CD4-positive, alpha-beta memory T cell (primary cell): ENCODE measurements around the gene LMO1. TPM values are rescaled to one million over a fixed set of nuclear protein-coding genes. Genes with fewer than 3 reads are reported as not detected.

Experiments used
- CTCF ChIA-PET: fragments of 350-600 bp; sonication (Branson Sonifier 250); formaldehyde crosslinking; loops from one replicate; lab custom pipeline; 2021; ENCODE audit warnings: inconsistent platforms; ENCODE audit not compliant: partially characterized antibody; lab: Charles Lee
- POLR2A ChIA-PET: fragments of 350-600 bp; sonication (Branson Sonifier 250); formaldehyde crosslinking; loops from one replicate; lab custom pipeline; 2021; ENCODE audit not compliant: partially characterized antibody; lab: Charles Lee
- DNase-seq, 5 donors: peaks; one replicate each; pipeline versions ENCODE4 v3.0.0 to v3.0.0-alpha.2; 2020 to 2022; ENCODE audit warnings: mixed read lengths in 1 of 5
- H3K27ac ChIP-seq: one replicate; pipeline ENCODE4 v1.7.0; 2013; ENCODE audit warnings: low read depth, low read length
- H3K27me3 ChIP-seq: 2 replicates; pipeline ENCODE4 v1.7.0; 2013; ENCODE audit warnings: mild to moderate bottlenecking, low read length, moderate library complexity; ENCODE audit not compliant: insufficient read depth
- H3K36me3 ChIP-seq: 2 replicates; pipeline ENCODE4 v1.7.0; 2013; ENCODE audit warnings: mild to moderate bottlenecking, low read length, moderate library complexity; ENCODE audit not compliant: insufficient read depth
- H3K4me1 ChIP-seq: 2 replicates; pipeline ENCODE4 v1.7.0; 2013; ENCODE audit warnings: mild to moderate bottlenecking, low read length, moderate library complexity; ENCODE audit not compliant: insufficient read depth
- H3K4me3 ChIP-seq, 2 donors: one replicate each; pipeline ENCODE4 v1.7.0; 2013; ENCODE audit warnings: low read length in 2 of 2, mild to moderate bottlenecking in 1 of 2
- H3K9me3 ChIP-seq, 2 donors: one replicate each; pipeline ENCODE4 v1.7.0; 2013; ENCODE audit warnings: low read length in 2 of 2, control low read depth in 1 of 2; ENCODE audit not compliant: control insufficient read depth in 1 of 2
- H3K27ac Mint-ChIP-seq, 7 donors: one replicate each; pipeline ENCODE4 v1.8.0; 2020 to 2021; ENCODE audit warnings: mixed read lengths in 7 of 7, mild to moderate bottlenecking in 6 of 7, inconsistent platforms in 3 of 7, moderate library complexity in 3 of 7
- H3K27me3 Mint-ChIP-seq, 2 donors: one replicate each; pipeline ENCODE4 v1.8.0; 2020 to 2021; ENCODE audit warnings: mixed read lengths in 2 of 2
- H3K36me3 Mint-ChIP-seq, 2 donors: one replicate each; pipeline ENCODE4 v1.8.0; 2020 to 2021; ENCODE audit warnings: mixed read lengths in 2 of 2, inconsistent platforms in 1 of 2, mild to moderate bottlenecking in 1 of 2
- H3K4me1 Mint-ChIP-seq, 4 donors: one replicate each; pipeline ENCODE4 v1.8.0; 2020 to 2021; ENCODE audit warnings: mixed read lengths in 4 of 4, mild to moderate bottlenecking in 1 of 4
- H3K4me3 Mint-ChIP-seq, 8 donors: one replicate each; pipeline ENCODE4 v1.8.0; 2020 to 2021; ENCODE audit warnings: mixed read lengths in 8 of 8, mild to moderate bottlenecking in 7 of 8, moderate library complexity in 6 of 8, inconsistent platforms in 3 of 8
- H3K9me3 Mint-ChIP-seq, 8 donors: one replicate each; pipeline ENCODE4 v1.8.0; 2020 to 2021; ENCODE audit warnings: mixed read lengths in 8 of 8, mild to moderate bottlenecking in 5 of 8, inconsistent platforms in 3 of 8, moderate library complexity in 1 of 8
- intact Hi-C: fragments of 100-400 bp; cut with micrococcal nuclease; formaldehyde crosslinking; loops from one replicate; pipeline ENCODE4 v1.15.1; 2023
- polyA plus RNA-seq, 2 donors: library from polyadenylated mRNA; unstranded; fragments of 300-500 nt; fragmentation: Illumina TruSeq; gene quantifications; one replicate each; pipeline ENCODE4 v1.2.3, GENCODE V29; 2021
- total RNA-seq, 2 experiments: library from RNA; stranded (reverse); gene quantifications; one replicate each; pipeline ENCODE4 v1.2.3, GENCODE V29; 2021

Gene LMO1
- total and polyA plus RNA-seq, 4 experiments from 2014 or later = not detected

- H3K27me3 ChIP-seq = no peaks in the 10 kb centered on the region
- no peaks in the 10 kb centered on the region for H3K9me3 ChIP-seq
- H3K36me3 ChIP-seq = no peaks in the 10 kb centered on the region
- peaks cover 3 to 6% of the 10 kb centered on the region in 2 donors for H3K27me3 Mint-ChIP-seq
- no peak overlapping the region for H3K4me3 Mint-ChIP-seq
- POLR2A ChIA-PET = no interaction called here
- H3K4me1 ChIP-seq = no peaks in the 10 kb centered on the region
- no peaks in the 10 kb centered on the region for H3K9me3 Mint-ChIP-seq
- H3K27ac Mint-ChIP-seq = no peak overlapping the region
- no peaks in the 10 kb centered on the region for H3K36me3 Mint-ChIP-seq
- no peak overlapping the region for H3K4me3 ChIP-seq
- CTCF ChIA-PET = interaction anchor here (1.4 to 2.8 kb wide), 5 partner anchors 10 to 352 kb away, joined by 4 to 12 read pairs (median 8); partner anchors contain the start of gene LMO1
- intact Hi-C loops = no loop called here
- peak in 1 of 5 donors; percentile 2 for DNase-seq
- no peak overlapping the region for H3K27ac ChIP-seq
- no peaks in the 10 kb centered on the region for H3K4me1 Mint-ChIP-seq
Measured at GRCh38 chr11:8219257-8220021, 44.2 kb downstream of the LMO1 start.

- Histone ChIP-seq H3K27ac (no peak overlapping the region), H3K36me3 (no peaks in the 10 kb centered on the region), H3K27me3 (no peaks in the 10 kb centered on the region), H3K4me1 (no peaks in the 10 kb centered on the region), H3K9me3 (no peaks in the 10 kb centered on the region), H3K4me3 (no peak overlapping the region)
- intact Hi-C loops = no loop called here
- ChIA-PET CTCF (interaction anchor here (1.4 to 2.8 kb wide), 3 partner anchors 12 to 352 kb away, joined by 4 to 11 read pairs (median 5); partner anchors contain the start of gene LMO1), POLR2A (no interaction called here)
- no peaks in the 10 kb centered on the region for H3K4me1 Mint-ChIP-seq
- H3K9me3 Mint-ChIP-seq = no peaks in the 10 kb centered on the region
- no peak overlapping the region for H3K4me3 Mint-ChIP-seq
- peaks cover 3 to 7% of the 10 kb centered on the region in 2 donors for H3K27me3 Mint-ChIP-seq
- no peak for DNase-seq
- H3K27ac Mint-ChIP-seq = no peak overlapping the region
- no peaks in the 10 kb centered on the region for H3K36me3 Mint-ChIP-seq
Measured at GRCh38 chr11:8218840-8219239, 44.8 kb downstream of the LMO1 start.

GRCh38 chr11:8218409-8218808 lies 45.3 kb downstream of the LMO1 start:
- no peaks in the 10 kb centered on the region for H3K27me3 ChIP-seq
- H3K36me3 ChIP-seq = no peaks in the 10 kb centered on the region
- H3K4me3 ChIP-seq = no peak overlapping the region
- no peak overlapping the region for H3K27ac ChIP-seq
- no peaks in the 10 kb centered on the region for H3K9me3 ChIP-seq
- no peak overlapping the region for H3K4me3 Mint-ChIP-seq
- CTCF ChIA-PET = interaction anchor here (1.7 kb wide), 1 partner anchor 12 kb away, joined by 5 read pairs; no protein-coding TSS in a partner anchor
- no peaks in the 10 kb centered on the region for H3K4me1 Mint-ChIP-seq
- no peaks in the 10 kb centered on the region for H3K9me3 Mint-ChIP-seq
- intact Hi-C loops = no loop called here
- POLR2A ChIA-PET = no interaction called here
- peaks cover 3 to 9% of the 10 kb centered on the region in 2 donors for H3K27me3 Mint-ChIP-seq
- H3K27ac Mint-ChIP-seq = no peak overlapping the region
- H3K4me1 ChIP-seq = no peaks in the 10 kb centered on the region
- DNase-seq = no peak
- H3K36me3 Mint-ChIP-seq = no peaks in the 10 kb centered on the region

GRCh38 chr11:8217926-8218325 lies 45.8 kb downstream of the LMO1 start:
- intact Hi-C loops = no loop called here

GRCh38 chr11:8217136-8217535 lies 46.5 kb downstream of the LMO1 start:
- H3K27me3 ChIP-seq = no peaks in the 10 kb centered on the region
- H3K4me1 Mint-ChIP-seq = no peaks in the 10 kb centered on the region
- no peaks in the 10 kb centered on the region for H3K9me3 Mint-ChIP-seq
- no peak overlapping the region for H3K27ac ChIP-seq
- H3K27ac Mint-ChIP-seq = no peak overlapping the region
- H3K27me3 Mint-ChIP-seq = peaks cover 3 to 11% of the 10 kb centered on the region in 2 donors
- no peaks in the 10 kb centered on the region for H3K4me1 ChIP-seq
- intact Hi-C loops = no loop called here
- ChIA-PET POLR2A (no interaction called here), CTCF (interaction anchor here (1.0 kb wide), 1 partner anchor 24 kb away, joined by 3 read pairs; no protein-coding TSS in a partner anchor)
- H3K4me3 Mint-ChIP-seq = no peak overlapping the region
- no peak for DNase-seq
- no peaks in the 10 kb centered on the region for H3K9me3 ChIP-seq
- H3K36me3 Mint-ChIP-seq = no peaks in the 10 kb centered on the region
- no peak overlapping the region for H3K4me3 ChIP-seq
- H3K36me3 ChIP-seq = no peaks in the 10 kb centered on the region

More at GRCh38 chr11:8217926-8218325, 45.8 kb downstream of the LMO1 start:
- H3K9me3 ChIP-seq = no peaks in the 10 kb centered on the region
- no peak for DNase-seq
- H3K27me3 ChIP-seq = no peaks in the 10 kb centered on the region
- no peaks in the 10 kb centered on the region for H3K4me1 ChIP-seq
- no peaks in the 10 kb centered on the region for H3K9me3 Mint-ChIP-seq
- no peak overlapping the region for H3K27ac Mint-ChIP-seq
- H3K27ac ChIP-seq = no peak overlapping the region
- no peak overlapping the region for H3K4me3 ChIP-seq
- ChIA-PET POLR2A (no interaction called here), CTCF (interaction anchor here (1.0 kb wide), 1 partner anchor 25 kb away, joined by 3 read pairs; no protein-coding TSS in a partner anchor)
- no peak overlapping the region for H3K4me3 Mint-ChIP-seq
- no peaks in the 10 kb centered on the region for H3K4me1 Mint-ChIP-seq
- H3K27me3 Mint-ChIP-seq = peaks cover 3 to 9% of the 10 kb centered on the region in 2 donors
- H3K36me3 ChIP-seq = no peaks in the 10 kb centered on the region
- no peaks in the 10 kb centered on the region for H3K36me3 Mint-ChIP-seq

- Mint-ChIP-seq H3K36me3 (no peaks in the 10 kb centered on the region), H3K27me3 (peaks cover 7 to 14% of the 10 kb centered on the region in 2 donors), H3K4me3 (no peak overlapping the region), H3K9me3 (no peaks in the 10 kb centered on the region), H3K27ac (no peak overlapping the region), H3K4me1 (no peaks in the 10 kb centered on the region)
- intact Hi-C loops = no loop called here
- CTCF ChIA-PET = no interaction called here
- Histone ChIP-seq H3K27ac (no peak overlapping the region), H3K4me1 (no peaks in the 10 kb centered on the region), H3K4me3 (no peak overlapping the region), H3K27me3 (no peaks in the 10 kb centered on the region), H3K36me3 (no peaks in the 10 kb centered on the region), H3K9me3 (no peaks in the 10 kb centered on the region)
- POLR2A ChIA-PET = no interaction called here
- DNase-seq = no peak
Measured at GRCh38 chr11:8213376-8213775, 50.3 kb downstream of the LMO1 start.

GRCh38 chr11:8209208-8209807 lies 54.4 kb downstream of the LMO1 start:
- Mint-ChIP-seq H3K4me3 (no peak overlapping the region), H3K9me3 (peaks cover 0 to 2% (median 0%) of the 10 kb centered on the region in 8 donors), H3K27me3 (peaks cover 19 to 41% of the 10 kb centered on the region in 2 donors), H3K4me1 (peaks cover 1 to 12% (median 5%) of the 10 kb centered on the region in 4 donors), H3K27ac (no peak overlapping the region), H3K36me3 (no peaks in the 10 kb centered on the region)
- CTCF ChIA-PET = interaction anchor here (1.6 kb wide), 1 partner anchor 11 kb away, joined by 4 read pairs; no protein-coding TSS in a partner anchor
- H3K27me3 ChIP-seq = peaks cover 9% of the 10 kb centered on the region
- no peaks in the 10 kb centered on the region for H3K9me3 ChIP-seq
- no peaks in the 10 kb centered on the region for H3K36me3 ChIP-seq
- H3K27ac ChIP-seq = no peak overlapping the region
- no peak overlapping the region for H3K4me3 ChIP-seq
- H3K4me1 ChIP-seq = no peaks in the 10 kb centered on the region
- POLR2A ChIA-PET = no interaction called here
- DNase-seq = no peak
- intact Hi-C loops = no loop called here
